HG02642 (cell line): Measurements from ENCODE around the gene DIP2C.
"Not testable (repeated sequence)": the region's sequence is repeated elsewhere in the genome, so short reads cannot be mapped to it uniquely, and the experiment has no call there.

Source experiments
- ATAC-seq: cut with Tn5 transposase; IDR thresholded peaks from one replicate; pipeline ENCODE4 v1.9.1; 2021; ENCODE audit warnings: mild to moderate bottlenecking; ENCODE audit not compliant: unreplicated experiment, poor library complexity

DIP2C gene

DNA sequence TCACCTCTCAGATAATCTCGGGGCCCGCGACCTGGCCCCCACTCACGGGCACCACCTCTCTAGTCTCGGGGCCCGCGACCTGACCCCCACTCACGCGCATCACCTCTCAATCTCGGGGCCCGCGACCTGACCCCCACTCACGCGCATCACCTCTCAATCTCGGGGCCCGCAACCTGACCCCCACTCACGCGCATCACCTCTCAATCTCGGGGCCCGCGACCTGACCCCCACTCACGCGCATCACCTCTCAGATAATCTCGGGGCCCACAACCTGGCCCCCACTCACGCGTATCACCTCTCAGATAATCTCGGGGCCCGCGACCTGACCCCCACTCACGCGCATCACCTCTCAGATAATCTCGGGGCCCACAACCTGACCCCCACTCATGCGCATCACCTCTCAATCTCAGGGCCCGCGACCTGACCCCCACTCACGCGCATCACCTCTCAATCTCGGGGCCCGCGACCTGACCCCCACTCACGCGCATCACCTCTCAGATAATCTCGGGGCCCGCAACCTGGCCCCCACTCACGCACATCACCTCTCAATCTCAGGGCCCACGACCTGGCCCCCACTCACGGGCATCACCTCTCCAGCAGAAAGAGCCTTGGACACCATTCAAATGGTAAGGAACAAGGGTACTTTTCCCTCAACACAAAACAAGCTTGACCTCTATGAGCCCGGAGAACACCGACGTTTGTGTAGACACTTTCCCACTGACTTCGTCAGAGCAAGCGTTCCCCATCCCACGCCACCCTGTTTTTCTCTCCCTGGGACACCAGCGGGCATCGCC is 104.8 kb downstream of the DIP2C start:
- not testable (repeated sequence) for ATAC-seq

DNA sequence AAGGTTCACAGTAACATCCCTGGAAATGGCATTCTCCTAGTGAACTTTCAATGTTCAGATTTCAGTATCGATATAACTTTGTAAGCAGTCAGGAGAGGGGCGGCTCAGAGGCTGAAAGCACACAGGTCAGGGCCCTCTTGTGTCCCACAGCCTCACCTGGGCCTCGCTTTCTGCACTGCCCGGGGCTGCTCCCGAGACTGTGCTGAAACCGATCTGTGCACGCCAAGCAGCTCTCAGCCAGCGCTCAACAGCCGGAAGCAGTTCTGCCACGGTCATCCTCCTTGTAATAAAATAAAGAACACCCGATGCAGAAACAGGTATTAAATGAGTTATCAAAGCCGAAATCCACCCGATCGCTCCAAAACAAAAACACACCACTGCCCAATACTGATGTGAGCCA is 106.0 kb downstream of the DIP2C start:
- no peak for ATAC-seq

DNA sequence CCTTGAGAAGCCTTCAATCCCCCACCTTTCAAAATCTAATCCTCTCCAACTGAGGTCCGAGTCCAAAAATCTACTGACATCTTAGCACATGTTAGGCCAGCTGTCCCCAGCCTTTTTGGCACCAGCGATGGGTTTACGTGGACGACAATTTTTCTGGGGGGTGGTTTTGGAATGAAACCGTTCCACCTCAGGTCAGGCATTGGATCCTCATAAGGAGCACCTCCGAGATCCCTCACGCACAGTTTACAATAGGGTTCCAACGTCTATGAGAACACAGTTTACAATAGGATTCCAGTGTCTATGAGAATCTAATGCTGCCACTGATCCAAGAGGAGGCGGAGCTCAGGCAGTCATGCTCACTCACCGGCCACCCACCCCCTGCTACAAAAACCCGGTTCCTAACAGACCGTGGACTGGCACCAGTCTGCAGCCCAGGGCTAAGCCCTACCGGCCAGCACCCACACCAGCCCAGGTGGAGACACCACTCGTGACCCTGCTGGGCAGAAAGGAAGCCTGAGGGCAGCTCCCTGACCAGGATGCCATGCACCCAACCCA is 107.6 kb downstream of the DIP2C start:
- no peak for ATAC-seq

DNA sequence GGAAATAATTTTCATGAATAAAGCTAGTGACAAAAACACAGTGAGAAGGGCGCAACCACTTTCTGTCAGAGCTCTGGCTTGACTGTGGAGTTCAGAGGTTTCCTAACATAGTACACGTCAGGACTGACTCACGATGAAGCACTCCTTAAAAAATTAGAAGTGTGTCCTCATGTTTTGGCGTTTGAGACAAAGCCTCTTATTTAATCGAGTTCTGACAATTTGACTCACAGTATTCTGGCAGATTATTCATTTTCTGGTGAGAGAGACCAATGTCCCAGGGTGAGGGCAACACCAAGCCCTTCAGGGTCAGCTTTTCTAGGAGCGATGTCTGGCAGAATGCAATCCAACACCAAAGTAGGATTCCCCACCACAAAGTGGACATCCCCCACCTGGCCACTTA is 108.7 kb downstream of the DIP2C start:
- ATAC-seq = no peak

DNA sequence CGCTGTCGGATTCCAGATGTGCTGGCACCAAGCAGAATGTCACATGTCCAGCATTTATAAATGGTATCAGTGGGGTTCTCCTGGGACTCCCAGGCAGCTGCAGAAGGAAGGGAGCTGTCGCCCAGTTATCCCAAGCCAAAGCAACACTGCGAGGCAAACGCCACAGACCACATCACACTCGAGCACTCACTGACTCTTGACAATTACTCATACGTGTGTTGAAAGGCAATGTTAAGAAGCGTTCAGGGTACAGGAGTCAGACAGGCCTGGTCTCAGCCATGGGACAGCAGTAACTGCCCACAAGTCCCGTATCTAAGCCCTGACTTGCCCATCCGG is 113.4 kb downstream of the DIP2C start:
- ATAC-seq = no peak

DNA sequence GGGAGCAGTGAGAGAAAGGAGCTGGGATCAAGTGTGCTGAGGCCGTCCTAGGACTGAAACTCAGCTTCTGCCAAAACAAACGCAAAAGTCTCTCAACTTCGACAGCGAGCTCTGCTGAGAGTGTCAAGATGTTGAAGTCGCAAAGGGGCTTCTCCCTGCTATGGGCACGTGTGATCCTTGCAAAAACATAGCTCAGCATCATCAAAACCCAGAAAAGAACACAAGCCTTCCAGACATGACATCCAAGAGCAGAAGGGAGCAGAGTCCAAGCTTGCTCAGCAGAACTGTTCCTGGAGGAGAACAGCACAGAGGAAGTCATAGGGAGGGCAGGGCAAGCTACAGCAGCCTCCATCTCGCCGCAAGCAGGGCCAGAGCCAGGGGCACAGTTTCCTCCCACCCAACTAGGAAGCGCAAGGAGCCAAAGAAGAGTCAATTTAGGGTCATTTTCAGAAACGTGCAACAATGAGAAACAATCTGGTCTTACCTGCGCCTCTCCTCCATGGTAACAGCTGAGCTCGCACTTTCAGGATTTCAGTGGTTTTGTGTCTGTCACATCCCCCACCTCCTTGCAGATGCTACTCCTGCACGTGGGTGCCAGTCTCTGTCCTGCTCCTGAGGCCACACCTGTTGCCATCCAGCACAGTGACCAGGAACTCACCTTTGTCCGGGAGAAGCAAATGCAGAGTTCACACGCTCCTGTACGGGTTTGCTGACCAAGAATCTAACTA is 113.9 kb downstream of the DIP2C start:
- ATAC-seq = no peak

DNA sequence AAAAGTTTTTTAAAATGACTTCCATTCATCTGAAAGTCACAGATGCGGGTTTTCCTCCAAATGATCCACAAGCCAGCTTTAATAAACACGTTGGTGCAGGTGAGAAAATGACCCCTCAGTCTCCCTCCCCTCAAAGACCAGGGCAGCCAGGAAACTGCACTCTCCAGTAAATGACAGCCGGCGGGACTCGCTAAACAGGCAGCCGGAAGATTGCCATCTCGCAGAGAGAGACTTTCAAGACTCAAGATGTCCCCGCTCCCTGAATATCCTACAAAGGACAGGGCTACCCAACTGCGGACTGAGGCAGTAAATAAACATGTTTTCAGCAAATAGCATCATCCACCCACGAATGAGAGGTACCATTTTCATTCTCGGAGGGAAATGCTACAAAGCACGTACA is 116.8 kb downstream of the DIP2C start:
- ATAC-seq = no peak

DNA sequence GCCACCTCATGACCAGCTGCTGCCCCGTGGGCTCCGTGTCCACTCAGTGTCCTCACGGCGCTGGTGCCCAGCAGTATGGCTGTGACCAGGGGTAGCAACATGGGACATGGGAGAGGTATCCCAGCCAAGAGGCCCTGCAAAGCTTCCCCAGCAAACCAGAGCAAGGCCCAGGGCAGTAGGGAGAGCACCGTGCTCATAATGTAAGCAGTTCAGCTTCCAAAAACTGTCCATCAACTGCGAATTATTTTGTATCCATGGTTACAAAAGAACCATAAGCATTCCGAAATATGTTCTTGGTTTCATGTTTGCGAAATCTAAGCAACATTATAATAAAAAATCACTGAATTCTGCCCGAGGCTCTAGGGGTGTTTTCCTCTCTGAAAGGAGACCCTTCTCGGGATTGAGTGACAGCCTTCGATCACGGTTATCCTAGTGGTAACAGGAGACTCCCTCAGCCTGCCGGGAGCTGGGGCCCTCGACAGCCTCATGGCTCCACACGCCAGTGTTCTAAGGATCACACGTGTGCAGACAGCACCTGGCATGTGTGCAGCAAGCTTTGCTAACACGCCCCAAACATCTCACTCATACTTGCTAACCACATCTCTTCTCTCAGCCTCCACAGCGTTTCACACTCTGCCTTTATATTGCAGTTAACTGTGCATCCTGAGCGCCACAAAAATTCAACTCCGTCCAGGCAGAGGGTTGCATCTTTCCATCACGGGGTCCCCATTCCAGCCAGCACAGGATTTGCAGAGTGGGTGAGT is 117.6 kb downstream of the DIP2C start:
- no peak for ATAC-seq

DNA sequence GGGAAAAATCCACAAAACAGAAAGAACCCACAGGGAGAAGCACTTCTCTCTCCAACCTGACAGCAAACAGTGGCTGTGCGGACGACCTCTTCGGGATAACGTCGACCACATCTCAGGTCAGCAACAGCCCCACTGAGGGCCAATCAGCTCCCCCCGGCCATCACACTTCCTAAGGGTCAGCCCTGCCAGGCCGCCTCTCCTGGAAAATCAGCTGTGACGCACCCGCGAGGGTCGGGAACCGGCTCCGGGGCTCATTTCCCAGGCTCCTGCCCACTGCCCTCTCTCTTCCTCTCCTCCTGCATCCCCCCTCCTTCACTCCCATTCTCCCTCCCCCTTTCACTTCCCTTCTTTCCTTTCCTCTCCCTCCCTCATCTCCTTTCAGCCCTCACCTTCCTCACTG is 118.3 kb downstream of the DIP2C start:
- no peak for ATAC-seq

DNA sequence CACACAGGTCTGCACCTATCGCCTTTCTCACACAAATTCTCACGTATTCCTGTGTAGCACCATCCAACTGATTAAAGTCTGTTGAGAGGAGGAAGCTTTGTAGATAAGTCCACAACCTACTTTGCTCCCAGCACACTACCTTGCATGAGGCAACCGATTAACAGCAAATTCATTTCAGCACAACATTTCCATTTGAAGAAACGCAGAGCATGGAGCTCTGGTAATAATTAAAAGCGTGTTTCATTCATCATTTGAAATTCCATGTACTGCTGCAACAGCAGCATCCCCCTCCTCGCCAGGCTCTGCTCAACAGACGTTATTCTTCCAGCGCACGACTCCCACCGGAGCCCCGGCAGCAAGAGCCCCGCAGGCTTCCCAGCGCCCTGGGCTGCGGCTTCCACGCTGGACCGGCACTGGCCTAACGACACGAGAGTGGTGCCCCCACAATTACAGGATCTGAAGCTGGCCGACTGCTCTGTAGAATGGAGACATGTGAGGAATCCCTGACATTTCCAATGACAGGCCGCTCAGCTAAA is 118.8 kb downstream of the DIP2C start:
- ATAC-seq = no peak

DNA sequence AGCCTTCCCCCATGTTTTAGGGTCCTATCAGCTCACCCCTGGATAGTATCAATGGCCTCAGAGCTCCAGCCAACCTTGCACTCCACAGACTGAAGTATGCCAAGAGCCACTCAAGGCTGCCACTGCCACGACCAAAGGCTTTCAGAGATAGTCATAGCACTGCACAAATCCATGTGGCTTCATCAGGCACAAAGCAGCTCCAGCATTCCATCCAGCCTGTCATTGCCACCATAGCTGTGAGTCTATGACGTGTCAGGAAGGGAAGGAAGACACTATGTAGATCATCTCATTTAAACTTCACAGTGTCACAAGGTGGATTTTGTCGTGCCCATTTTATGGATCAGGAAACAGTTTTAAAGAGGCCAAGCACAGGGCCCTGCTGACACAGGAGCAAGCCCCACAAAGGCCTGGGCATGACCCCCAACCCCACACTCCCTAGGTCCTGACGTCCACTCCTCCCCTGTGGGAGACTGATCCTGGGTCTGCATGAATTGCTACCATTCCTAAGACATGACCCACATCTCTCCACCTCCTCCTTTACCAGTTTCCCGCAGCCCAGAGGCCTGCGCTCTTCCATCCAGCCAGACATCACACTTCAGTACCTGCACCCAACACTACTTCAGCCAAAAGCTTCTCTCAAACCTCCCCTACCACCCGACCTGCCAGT is 119.4 kb downstream of the DIP2C start:
- no peak for ATAC-seq

DNA sequence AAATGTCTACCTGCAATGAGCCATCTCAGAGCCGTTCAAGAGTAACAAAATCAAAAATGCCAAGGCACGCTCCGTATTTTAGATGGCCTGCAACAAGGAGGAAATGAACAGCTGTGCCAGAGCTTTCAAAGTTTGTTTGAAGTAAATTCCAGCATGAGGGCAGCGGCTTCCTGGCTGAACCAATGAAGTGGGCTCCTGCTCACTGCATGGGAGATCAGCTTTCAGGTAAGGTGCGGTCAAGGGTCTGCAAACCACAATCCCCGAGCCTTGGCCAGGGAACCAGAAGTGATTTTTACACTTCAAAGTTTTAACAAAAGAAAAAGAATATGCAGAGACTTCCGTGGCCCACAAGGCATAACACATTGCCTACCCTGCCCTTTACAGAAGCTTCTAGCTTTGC is 120.6 kb downstream of the DIP2C start:
- no peak for ATAC-seq

DNA sequence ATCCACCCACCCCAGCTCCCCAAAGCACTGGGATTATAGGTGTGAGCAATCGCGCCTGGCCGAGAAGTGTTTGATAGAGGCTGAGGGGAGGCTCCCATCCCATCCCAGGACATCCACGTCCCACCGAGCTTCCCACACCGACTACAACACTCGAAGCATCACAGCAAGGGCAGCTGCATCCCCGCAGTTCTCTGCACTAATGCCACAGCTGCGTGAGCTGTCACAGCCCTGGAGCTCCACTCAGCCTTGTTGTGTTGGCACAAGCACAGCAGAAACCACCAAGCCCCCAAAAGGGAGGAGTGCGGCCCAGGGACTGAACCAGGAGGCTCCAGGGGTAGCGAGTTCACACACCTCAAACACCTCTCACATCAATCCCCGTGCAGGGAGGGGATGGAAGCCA is 121.6 kb downstream of the DIP2C start:
- ATAC-seq = no peak

DNA sequence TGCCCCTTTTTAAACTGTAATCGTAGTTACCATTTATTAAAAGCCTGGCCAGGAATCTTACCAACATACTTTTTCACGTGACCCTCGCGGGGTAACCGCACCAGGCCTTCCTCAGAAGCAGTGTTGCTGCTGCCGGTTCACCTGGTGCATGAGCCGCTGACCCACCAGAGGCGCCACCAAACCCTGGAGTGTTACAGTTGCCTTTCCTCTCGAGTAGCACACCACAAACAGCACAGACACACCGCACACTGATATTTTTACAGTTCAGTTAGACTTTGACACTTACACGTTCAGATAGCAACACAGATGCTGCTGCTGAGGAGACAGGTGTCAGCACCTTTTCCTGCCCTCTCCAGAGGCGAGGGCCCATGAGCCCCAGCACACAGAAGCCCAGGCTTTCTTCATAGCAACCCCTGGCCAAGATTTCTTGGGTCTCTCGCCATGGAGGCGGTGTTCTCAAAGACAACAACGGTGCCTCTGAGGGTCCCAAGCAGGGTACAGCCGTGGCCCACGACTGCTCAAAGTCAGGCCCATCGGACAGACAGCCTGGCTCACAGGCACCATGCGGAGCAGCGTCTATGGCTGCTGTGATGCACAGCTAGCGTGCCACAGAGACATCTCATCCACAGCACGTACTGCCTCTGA is 123.1 kb downstream of the DIP2C start:
- no peak for ATAC-seq

DNA sequence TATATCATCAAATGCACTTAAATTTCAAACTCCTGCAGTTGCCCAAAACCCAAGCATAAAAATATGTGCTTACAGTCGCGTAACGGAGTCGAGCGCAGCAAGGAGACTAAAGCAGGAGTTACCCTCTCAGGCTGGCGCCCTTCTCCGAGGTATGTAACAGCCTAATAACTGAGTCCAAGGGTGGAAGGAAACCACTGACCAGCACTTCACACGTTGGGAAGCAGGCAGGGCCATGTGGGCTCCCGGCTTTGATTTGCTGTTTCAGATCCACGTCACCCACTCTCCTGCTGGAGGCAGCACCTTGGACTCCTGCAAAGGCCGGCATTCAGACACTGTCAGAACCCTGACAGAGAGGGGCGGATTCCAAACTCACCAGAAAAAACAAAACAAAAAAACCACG is 123.8 kb downstream of the DIP2C start:
- ATAC-seq = no peak

DNA sequence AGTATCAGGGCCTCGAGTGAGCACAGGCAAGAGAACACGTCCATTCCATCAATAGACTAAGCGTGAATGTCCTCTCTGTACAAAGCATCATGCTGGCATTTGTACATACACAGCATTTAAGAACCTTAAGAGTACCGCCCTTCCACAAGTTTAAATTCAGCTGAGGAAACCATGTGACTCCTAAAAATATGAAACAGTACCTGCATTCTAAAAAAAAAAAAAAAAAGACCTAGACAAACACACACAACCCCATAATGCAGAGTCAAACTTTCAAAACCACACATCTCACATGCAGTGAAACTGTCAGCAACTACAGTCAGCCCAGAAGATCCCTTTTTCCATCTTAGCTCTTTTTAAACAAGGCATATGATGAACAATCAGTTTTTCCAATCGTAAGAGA is 124.3 kb downstream of the DIP2C start:
- no peak for ATAC-seq

DNA sequence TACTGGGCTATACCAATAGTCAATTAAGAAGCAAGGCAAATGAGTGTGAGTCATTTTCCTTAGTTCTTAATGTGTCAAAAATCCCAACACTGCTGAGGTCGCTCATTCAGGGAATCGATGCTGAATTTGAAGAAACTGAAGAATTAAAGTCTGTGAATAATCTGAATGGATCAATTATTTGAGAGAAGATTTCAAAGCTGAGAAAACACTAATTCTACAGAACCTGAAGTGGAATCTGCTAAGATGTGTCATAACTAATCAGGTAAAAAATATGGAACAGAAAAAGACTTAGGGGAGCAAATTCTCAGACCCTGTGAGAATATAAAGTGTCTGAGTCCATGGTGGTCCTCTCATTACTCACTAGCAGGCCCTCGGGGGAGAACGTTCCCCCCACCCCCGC is 125.6 kb downstream of the DIP2C start:
- ATAC-seq = no peak

DNA sequence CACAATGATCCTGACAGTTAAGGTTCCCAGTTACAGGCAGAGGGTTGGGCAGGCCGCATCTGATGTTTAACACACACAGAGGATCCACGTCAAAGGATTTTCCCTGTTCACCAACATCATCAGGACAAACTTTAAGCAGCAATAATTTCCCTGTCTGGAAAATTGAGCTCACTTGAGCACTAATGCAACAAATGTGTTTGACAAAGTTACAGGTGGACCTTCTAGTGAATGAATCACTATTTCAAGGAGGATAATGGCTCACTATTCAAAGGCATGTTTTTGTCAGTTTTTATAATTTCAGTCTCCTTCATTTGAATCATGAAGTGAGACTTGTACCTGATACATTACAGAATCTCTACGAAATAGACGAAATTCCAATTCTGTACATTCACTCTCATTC is 127.3 kb downstream of the DIP2C start:
- no peak for ATAC-seq

DNA sequence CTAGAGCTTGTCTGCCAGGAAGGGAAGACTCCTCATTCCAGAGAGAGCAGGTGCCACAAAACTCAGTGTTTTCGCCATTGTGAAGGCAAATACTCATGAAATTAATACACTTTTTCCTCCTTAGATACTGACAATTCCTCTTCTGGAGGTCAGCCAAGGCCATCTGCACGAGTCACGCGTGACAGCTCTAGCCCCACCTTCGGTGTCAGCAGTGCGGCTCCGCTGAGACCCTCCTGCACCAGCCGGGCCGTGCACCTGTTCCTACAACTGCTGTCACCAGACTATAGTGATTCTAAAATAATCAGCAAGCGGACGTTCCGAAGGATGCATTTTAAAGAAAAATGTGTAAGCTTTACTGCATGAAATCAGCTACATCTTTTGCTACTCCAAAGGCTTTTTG is 127.7 kb downstream of the DIP2C start:
- no peak for ATAC-seq
